ACHN (cell line): Measurements from ENCODE around the gene KCNK10.

Experiments used
- DNase-seq: peaks from one replicate; pipeline ENCODE4 v3.0.0-alpha.2; 2015
- in situ Hi-C: cut with HindIII; loops from 2 replicates; pipeline ENCODE4 v1.10.0; 2017; ENCODE audit warnings: low sequenced_read_pairs, low pct_ligation_motif_present, low pct_unique_long_range_greater_than_20kb

The KCNK10 gene

DNA sequence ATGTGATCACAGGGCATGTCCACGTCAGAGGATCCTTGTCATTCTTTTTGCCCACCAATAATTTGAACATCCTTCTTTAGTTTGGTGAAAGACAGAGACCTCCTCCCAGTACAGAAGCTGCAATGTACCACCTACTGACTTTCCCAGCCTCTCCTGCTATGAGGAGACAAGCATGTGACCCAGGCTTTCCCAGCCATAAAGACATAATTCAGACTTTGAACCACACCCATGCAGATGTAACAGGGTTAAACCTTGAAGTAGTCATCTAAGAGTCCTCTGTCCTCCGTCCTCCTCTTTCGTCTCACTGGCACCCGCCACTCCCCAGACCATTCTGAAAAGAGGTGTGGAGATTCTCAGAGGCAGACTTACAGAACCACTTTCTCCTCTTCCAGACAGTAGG, 120.8 kb downstream of the KCNK10 start:
- in situ Hi-C loops: no loop called here
- no peak for DNase-seq

DNA sequence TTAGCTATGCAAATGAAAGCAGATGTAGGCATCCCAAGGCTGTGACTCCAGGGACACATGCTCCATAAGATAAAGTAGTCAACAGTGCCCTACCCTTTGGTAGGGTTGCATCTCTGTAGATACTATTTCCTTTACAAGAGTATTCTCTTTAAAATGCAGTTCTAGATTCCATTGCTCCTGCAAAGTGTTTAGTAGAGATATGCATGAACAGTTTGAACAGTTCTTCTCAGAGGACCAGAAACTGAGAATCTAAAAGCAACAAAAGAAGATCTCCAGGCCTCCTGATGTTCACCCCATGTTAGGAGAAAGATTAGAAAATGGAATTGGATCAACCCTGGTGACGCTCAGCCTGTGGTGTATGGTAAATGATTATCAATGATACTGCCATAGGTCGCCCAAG, 121.2 kb downstream of the KCNK10 start:
- in situ Hi-C loops: no loop called here
- no peak for DNase-seq

- no peak for DNase-seq
- in situ Hi-C loops: no loop called here
These were observed 123.2 kb downstream of the KCNK10 start for GRCh38 chr14:88199882-88200281.

GRCh38 chr14:88198446-88198845, 124.6 kb downstream of the KCNK10 start:
- no peak for DNase-seq
- in situ Hi-C loops: no loop called here

DNA sequence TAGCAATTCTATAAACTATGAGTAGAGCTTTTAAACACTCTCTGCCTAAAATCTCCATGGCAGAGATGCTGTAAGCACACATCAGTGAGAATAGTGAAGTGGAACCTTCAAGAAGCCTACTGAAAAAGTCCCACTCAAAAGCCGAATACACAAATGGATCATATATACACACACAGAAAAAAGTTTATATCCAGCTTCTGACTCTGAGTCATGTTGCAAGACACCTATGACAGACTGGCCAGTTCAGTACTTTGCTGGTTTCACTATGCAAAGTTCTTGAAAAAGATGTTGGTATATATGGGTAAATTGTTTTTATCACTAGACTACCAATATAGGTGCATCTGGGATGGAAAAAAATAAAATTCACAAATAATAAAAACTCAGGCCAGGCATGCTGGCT, 126.1 kb downstream of the KCNK10 start:
- no peak for DNase-seq
- in situ Hi-C loops: no loop called here

DNA sequence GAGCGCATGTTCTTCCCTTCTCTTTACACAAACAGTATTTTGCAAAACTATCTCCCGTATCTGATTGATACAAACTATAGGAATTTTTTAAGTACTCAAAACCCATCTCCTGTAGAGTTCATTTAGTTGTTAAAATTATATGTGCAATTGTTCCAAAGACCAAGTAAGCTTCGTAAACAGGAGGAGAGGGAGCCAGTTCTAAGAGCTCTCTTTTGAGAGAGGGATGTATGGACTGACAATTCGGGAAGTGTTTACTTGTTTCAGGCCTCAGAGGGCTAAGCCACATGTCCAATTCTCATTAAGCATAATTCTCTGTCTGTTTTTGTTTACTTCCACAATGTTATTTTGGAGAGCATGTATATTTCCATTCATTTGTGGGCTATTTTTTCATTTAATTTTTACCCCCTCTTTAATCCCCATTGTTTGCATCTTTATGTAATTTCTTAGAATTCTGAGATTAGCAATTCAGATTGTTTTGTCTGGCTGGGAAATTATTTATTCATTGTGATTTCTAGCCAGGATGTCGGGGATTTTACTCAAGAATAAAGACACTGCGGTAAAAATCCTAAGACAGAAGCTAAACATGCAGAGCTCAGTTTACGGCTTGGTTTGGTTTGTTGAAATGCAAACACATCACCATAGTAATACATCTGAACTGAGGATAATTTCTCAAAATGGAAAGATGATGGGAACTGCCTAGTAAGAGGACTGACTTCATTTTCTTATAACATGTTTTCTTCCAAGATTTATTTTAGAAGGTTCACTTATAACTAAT, 126.8 kb downstream of the KCNK10 start:
- in situ Hi-C loops: no loop called here
- DNase-seq: no peak

DNA sequence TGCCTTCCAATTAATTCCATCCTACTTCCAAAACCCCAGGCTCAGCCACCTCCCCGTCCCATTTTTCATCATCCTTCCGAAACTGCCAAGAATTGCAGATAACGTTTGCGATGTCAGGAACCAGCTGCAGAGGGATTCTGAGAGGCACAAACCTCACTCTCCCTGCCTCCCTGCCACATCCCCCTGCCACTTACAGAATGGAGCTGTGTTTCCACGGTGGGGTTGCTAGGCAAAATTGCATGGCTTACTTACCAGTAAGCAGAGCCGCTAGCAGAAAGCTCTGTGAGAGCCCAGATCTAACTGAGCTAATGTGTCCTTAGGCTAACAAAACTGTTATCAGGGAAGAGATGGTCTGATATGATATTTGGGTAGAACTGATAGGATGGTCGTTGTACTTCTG, 127.4 kb downstream of the KCNK10 start:
- no peak for DNase-seq
- in situ Hi-C loops: no loop called here

DNA sequence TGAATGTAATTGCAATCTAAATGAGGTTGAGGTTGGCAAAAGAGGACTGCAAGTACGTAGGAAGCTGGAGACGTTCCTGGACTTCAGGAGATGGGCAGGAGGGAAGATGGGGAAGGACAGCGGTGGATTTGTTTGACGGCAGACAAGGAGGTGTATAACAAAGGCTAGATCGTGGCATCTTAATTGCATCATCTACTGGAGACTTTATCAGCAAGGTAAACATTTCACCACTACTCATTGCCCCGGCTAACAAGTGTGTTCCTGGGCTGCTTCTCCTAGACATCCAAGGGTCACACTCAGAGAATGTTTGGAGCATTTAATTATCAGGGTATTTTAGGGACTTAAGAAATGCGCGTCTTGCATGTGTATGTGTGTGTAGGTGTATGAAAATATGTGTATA, 128.5 kb downstream of the KCNK10 start:
- DNase-seq: no peak
- in situ Hi-C loops: no loop called here

DNA sequence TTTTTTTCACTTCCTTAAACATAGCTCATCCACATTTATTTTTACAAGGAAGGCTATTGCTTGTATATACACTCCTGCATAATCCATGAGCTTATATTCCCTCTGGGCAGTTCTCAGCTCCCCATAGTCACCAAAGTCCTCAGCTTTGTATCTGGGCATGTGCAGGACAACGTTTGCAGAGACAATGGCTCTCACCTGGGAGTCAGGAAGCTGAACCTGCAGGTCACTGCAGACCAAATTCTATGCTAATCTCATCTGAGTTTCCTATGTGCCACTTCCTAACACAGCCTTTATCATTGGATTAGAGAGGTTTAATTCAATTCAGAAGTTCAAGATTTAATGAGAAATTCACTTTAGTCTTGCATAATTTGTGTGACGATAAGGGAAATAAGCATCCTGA, 131.5 kb downstream of the KCNK10 start:
- in situ Hi-C loops: no loop called here
- DNase-seq: no peak

DNA sequence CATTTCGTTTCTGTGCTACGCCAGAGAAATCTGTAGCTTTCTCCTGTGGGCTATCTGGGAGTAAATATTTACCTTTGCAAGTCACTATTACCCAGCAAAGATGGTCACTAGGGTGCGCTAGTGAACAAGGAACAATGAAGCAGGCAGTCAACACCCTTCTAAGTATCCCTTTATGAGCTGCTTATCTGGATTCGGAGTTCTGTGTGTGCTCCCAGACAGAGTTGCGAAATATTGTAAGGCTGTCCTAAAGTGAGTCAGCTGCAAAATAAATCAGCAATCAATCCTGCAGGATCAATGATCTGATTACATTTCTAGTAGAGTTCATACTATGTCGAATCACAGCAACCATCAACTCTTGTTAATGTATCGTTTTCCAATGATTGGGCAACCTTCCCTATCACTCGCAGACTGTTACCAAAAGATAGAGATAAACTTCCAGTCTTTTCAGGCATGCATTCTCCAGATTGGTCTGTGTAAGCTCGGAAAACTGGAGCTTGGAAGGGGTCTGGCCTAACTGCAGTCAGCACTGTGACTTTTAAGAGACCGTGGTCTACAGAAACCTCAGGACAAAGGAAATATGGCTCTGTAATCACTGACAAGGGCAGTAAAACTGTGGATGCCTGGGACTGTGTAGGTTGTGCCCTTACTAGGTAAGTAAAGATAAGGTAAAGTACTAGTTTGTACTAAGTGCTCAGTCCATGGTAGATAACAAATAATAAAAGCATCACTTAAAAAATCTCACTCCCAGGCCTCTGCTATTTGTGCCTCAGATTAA, 133.5 kb downstream of the KCNK10 start:
- in situ Hi-C loops: no loop called here

GRCh38 chr14:88188745-88189416, 134.2 kb downstream of the KCNK10 start:
- in situ Hi-C loops: no loop called here

More for the DNA sequence above, 133.5 kb downstream of the KCNK10 start:
- DNase-seq: peak; percentile 67

GRCh38 chr14:88185843-88186242, 137.2 kb downstream of the KCNK10 start:
- in situ Hi-C loops: no loop called here
- no peak for DNase-seq

More at GRCh38 chr14:88188745-88189416, 134.2 kb downstream of the KCNK10 start:
- DNase-seq: no peak

- DNase-seq: no peak
- in situ Hi-C loops: no loop called here
These were observed 138.1 kb downstream of the KCNK10 start for GRCh38 chr14:88184956-88185355.

DNA sequence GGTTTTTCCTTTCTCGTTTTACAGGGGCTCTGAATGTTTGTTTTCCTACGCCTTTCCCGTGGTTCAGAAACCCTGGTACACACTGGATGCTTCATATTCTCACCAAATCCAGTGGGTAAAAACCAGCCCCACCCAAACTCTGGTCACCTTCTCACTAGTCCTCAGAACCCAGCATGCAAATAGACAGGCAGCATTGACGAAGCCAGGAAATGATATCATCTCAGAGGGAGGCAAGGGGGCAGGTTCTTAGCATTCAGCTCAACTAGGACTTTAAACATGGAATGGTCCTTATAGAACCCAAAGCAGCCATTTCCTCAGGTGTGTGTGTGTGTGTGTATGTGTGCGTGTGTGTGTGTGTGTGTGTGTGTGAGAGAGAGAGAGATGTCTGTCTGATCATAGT, 142.0 kb downstream of the KCNK10 start:
- no peak for DNase-seq
- in situ Hi-C loops: no loop called here

DNA sequence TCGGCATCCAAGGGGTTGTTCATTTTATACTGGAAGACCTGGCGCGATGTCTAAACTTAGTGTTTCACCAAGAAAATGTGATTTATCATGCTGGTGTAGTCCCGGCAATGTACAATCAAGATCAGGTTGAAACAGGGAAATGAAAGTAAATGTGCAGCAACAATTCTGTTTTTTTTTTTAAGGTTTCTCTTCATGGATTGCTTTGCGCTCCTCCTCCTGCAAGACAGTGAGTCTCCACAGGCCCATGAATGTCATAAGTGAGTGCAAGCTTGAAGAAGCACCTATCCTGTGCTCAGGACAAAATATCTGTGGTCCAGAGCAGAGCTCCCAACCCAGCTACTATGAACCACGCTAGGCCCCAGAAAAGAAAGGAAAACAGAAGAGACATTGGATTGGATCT, 143.4 kb downstream of the KCNK10 start:
- in situ Hi-C loops: no loop called here
- DNase-seq: no peak

- in situ Hi-C loops: no loop called here
- DNase-seq: no peak
These were observed 152.7 kb downstream of the KCNK10 start for GRCh38 chr14:88170333-88170732.

- in situ Hi-C loops: no loop called here
These were observed 154.4 kb downstream of the KCNK10 start for GRCh38 chr14:88168498-88169165.

GRCh38 chr14:88168025-88168424, 155.0 kb downstream of the KCNK10 start:
- in situ Hi-C loops: no loop called here
- DNase-seq: no peak

More at GRCh38 chr14:88168498-88169165, 154.4 kb downstream of the KCNK10 start:
- peak; percentile 33 for DNase-seq

DNA sequence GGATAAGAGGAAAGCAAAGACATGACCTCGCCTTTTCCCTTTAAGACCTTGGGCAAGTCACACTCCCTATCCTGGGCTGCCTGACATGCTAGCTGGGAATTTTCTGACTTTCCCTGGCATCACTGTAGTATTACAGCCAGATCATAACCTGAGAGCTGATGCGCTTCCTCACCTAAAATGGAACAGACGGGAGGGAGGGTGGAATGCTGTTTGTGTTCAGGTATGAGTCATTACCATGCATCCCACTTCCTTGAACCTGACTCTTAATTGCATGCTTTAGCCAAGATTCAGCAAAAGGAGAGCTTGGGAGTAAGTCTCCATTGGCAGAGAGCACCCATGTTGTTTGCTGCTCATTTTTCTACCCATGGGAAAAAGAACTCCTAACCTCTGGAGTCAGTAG, 156.5 kb downstream of the KCNK10 start:
- DNase-seq: no peak
- in situ Hi-C loops: no loop called here
